K562 (cell line): Measurements from ENCODE around the gene FEV. TPM values are rescaled to one million over a fixed set of nuclear protein-coding genes. Genes with fewer than 3 reads are reported as not detected.

Experiments used
- ATAC-seq: fragments of 200-7000 bp; cut with Tn5 transposase; 3 replicates; pipeline ENCODE4 v1.9.1; 2020; ENCODE audit warnings: moderate library complexity
- BruUV-seq: library from RNA; stranded (reverse); fragments of 400-500 nt; replicated peaks from 2 replicates; lab custom pipeline; 2021; lab: Mats Ljungman, UMichigan
- CTCF ChIA-PET: fragments of 300-600 bp; formaldehyde crosslinking; extraction: SDS; loops from one replicate; lab custom pipeline; 2021; ENCODE audit warnings: low intra/inter-chr PET ratio; lab: Yijun Ruan, JAX
- POLR2A ChIA-PET: fragments of 300-600, 350-650 bp; sonication (Branson Sonifier 250); formaldehyde crosslinking; extraction: SDS; loops from one replicate; lab custom pipeline; 2021; ENCODE audit warnings: antibody characterized with exemption, inconsistent platforms; lab: Yijun Ruan, JAX
- DNase-seq, 4 experiments: peaks; one replicate each; pipeline versions ENCODE4 v3.0.0 to v3.0.0-alpha.2; 2011 to 2018; ENCODE audit warnings: low spot score in 3 of 4, mixed read lengths in 3 of 4; ENCODE audit errors: extremely low read depth in 1 of 4
- FAIRE-seq: peaks from 2 replicates; lab custom pipeline; 2011; peaks lifted over from hg19 to GRCh38; lab: Jason Lieb, UNC
- H2AFZ ChIP-seq: 2 replicates; pipeline ENCODE4 v1.6.0; 2011; ENCODE audit warnings: low read depth, low read length, control low read depth, inconsistent platforms
- H3K27ac ChIP-seq: fragments of 200-600 bp; 3 replicates; pipeline ENCODE4 v1.8.0; 2011; ENCODE audit warnings: low read depth, mild to moderate bottlenecking, control low read depth, inconsistent platforms, low read length, moderate library complexity, mixed read lengths; ENCODE audit errors: extremely low read depth
- H3K27me3 ChIP-seq, 2 experiments: fragments of 300-600 bp in 1 of 2; 2 replicates in 1 of 2; 3 replicates in 1 of 2; pipeline versions ENCODE4 v1.6.0 to v1.8.0; 2011; ENCODE audit warnings: inconsistent platforms in 2 of 2, low read length in 2 of 2, mild to moderate bottlenecking in 1 of 2, mixed read lengths in 1 of 2, moderate library complexity in 1 of 2; ENCODE audit not compliant: control insufficient read depth in 2 of 2, insufficient read depth in 2 of 2
- H3K36me3 ChIP-seq: fragments of 300-600 bp; 3 replicates; pipeline ENCODE4 v1.8.0; 2011; ENCODE audit warnings: mild to moderate bottlenecking, low read length, inconsistent platforms; ENCODE audit not compliant: control insufficient read depth, insufficient read depth
- H3K4me1 ChIP-seq, 2 experiments: fragments of 200-600 bp in 1 of 2; replicated peaks in 1 of 2; 2 replicates in 1 of 2; 3 replicates in 1 of 2; pipeline versions ENCODE4 v1.5.1 to v1.8.0; 2011; ENCODE audit warnings: inconsistent platforms in 2 of 2, low read length in 2 of 2, mild to moderate bottlenecking in 1 of 2, mixed read lengths in 1 of 2, moderate library complexity in 1 of 2; ENCODE audit not compliant: control insufficient read depth in 2 of 2, insufficient read depth in 2 of 2
- H3K4me2 ChIP-seq: 2 replicates; pipeline ENCODE4 v1.6.1; 2011; ENCODE audit warnings: low read length, control low read depth, inconsistent platforms, mixed read lengths; ENCODE audit not compliant: insufficient read depth
- H3K4me3 ChIP-seq: fragments of 200-600 bp; sonication (generic), shearing (Covaris generic); 2 replicates; pipeline ENCODE4 v1.5.1; 2016; ENCODE audit warnings: control low read depth, inconsistent platforms
- H3K79me2 ChIP-seq: fragments of 200-600 bp; 3 replicates; pipeline ENCODE4 v1.8.0; 2011; ENCODE audit warnings: low read length, inconsistent platforms; ENCODE audit not compliant: control insufficient read depth, insufficient read depth
- H3K9ac ChIP-seq, 2 experiments: 2 replicates each; pipeline versions ENCODE4 v1.6.0 to v1.6.1; 2011; ENCODE audit warnings: low read depth in 2 of 2, low read length in 2 of 2, control low read depth in 1 of 2, inconsistent platforms in 1 of 2, mild to moderate bottlenecking in 1 of 2, mixed read lengths in 1 of 2; ENCODE audit not compliant: insufficient read depth in 1 of 2
- H3K9me1 ChIP-seq: one replicate; pipeline ENCODE4 v1.6.0; 2011; ENCODE audit warnings: inconsistent platforms, mild to moderate bottlenecking, low read length, moderate library complexity; ENCODE audit not compliant: control insufficient read depth, insufficient read depth
- H3K9me3 ChIP-seq: replicated peaks from 2 replicates; pipeline ENCODE4 v1.5.1; 2011; ENCODE audit warnings: low read depth, low read length, inconsistent platforms; ENCODE audit not compliant: control insufficient read depth, insufficient read depth
- H4K20me1 ChIP-seq: replicated peaks from 2 replicates; pipeline ENCODE4 v1.6.1; 2011; ENCODE audit warnings: low read length, inconsistent platforms, mixed read lengths; ENCODE audit not compliant: control insufficient read depth, insufficient read depth
- CTBP1 ChIP-seq: fragments of 450-650 bp; IDR thresholded peaks from 2 replicates; pipeline ENCODE4 v1.6.1; 2016; ENCODE audit warnings: borderline replicate concordance
- EHMT2 ChIP-seq: fragments of 450-650 bp; IDR thresholded peaks from 2 replicates; pipeline ENCODE4 v1.6.1; 2018; ENCODE audit warnings: antibody characterized with exemption
- ELF1 ChIP-seq: fragments of 200-800 bp; sonication (Bioruptor generic); IDR thresholded peaks from 2 replicates; pipeline ENCODE4 v1.6.1; 2016; ENCODE audit warnings: missing genetic modification characterization, missing compliant biosample characterization
- GATAD2A ChIP-seq: fragments of 450-650 bp; IDR thresholded peaks from 2 replicates; pipeline ENCODE4 v1.6.1; 2017
- GTF2F1 ChIP-seq: IDR thresholded peaks from 2 replicates; pipeline ENCODE4 v1.6.1; 2011; ENCODE audit warnings: low read depth, low read length, improper control_type of control experiment
- ILK ChIP-seq: fragments of 450-650 bp; IDR thresholded peaks from 2 replicates; pipeline ENCODE4 v1.6.1; 2016; ENCODE audit warnings: missing genetic modification characterization, low read depth, mild to moderate bottlenecking, missing compliant biosample characterization, moderate library complexity, borderline replicate concordance
- PCBP2 ChIP-seq: fragments of 200-400 bp; formaldehyde crosslinking; IDR thresholded peaks from 2 replicates; pipeline ENCODE4 v1.6.1; 2018; ENCODE audit warnings: low read length, low read depth, mild to moderate bottlenecking, moderate library complexity; ENCODE audit not compliant: poor library complexity, severe bottlenecking
- SLC30A9 ChIP-seq: fragments of 250-450 bp; sonication (Bioruptor Pico); IDR thresholded peaks from 2 replicates; pipeline ENCODE4 v1.8.0; 2022; ENCODE audit warnings: mild to moderate bottlenecking, moderate library complexity
- SREBF2 ChIP-seq: sonication (generic); formaldehyde crosslinking; IDR thresholded peaks from 2 replicates; pipeline ENCODE4 v1.4.0; 2020; ENCODE audit warnings: mild to moderate bottlenecking, missing genetic modification reagents
- ZNF354B ChIP-seq: fragments of 250-450 bp; sonication (Bioruptor Pico); IDR thresholded peaks from 2 replicates; pipeline ENCODE4 v1.4.0; 2020
- ZNF584 ChIP-seq: fragments of 200-800 bp; sonication (Bioruptor generic); IDR thresholded peaks from 2 replicates; pipeline ENCODE4 v1.6.1; 2016; ENCODE audit warnings: low read depth, mild to moderate bottlenecking, missing genetic modification characterization, missing compliant biosample characterization
- ZNF644 ChIP-seq: fragments of 200-800 bp; sonication (Bioruptor generic); IDR thresholded peaks from 2 replicates; pipeline ENCODE4 v1.6.1; 2016; ENCODE audit warnings: low read depth, missing genetic modification characterization, missing compliant biosample characterization
- WGBS: fragments of 100-300 bp; shearing (Covaris generic); methylation state at CpG from one replicate; pipeline ENCODE4 v1.1.6; 2016; ENCODE audit warnings: low coverage, mixed read lengths; ENCODE audit not compliant: insufficient coverage; ENCODE audit errors: missing lambda C conversion rate; 5-methylcytosine and 5-hydroxymethylcytosine counted together
- in situ Hi-C: fragments of 300-500 bp; cut with MboI; formaldehyde crosslinking; loops from 4 replicates; pipeline ENCODE4 v1.15.0; 2018; ENCODE audit warnings: inconsistent platforms, mixed read lengths
- intact Hi-C: fragments of 100-400 bp; cut with micrococcal nuclease; formaldehyde crosslinking; loops from 2 replicates; pipeline ENCODE4 v1.14.2; 2022
- polyA plus RNA-seq, 8 experiments: library from polyadenylated mRNA; depleted of rRNA in 4 of 8; stranded (reverse) in 5 of 8; unstranded in 3 of 8; fragments of >200 nt; fragmentation: Nextera tagmentation in 2 of 8; fragmentation: Illumina TruSeq in 1 of 8; extraction: Ambion mirVana in 2 of 8; extraction: Trizol in 1 of 8; gene quantifications; 2 replicates each; pipeline versions ENCODE4 v1.2.1 to v1.2.3, GENCODE V29; 2011 to 2014; ENCODE audit warnings: inconsistent platforms in 1 of 8, missing spikeins in 1 of 8
- total RNA-seq, 7 experiments: library from RNA; depleted of rRNA in 6 of 7; stranded (reverse); fragments of >200 nt in 6 of 7; fragmentation: Illumina TruSeq in 2 of 7; extraction: Trizol in 2 of 7; gene quantifications; 2 replicates each; pipeline versions ENCODE4 v1.2.1 to v1.2.3, GENCODE V29; 2011 to 2021; ENCODE audit warnings: low replicate concordance in 1 of 7
- TF ChIP-seq, protein P1 (sequence below), 2 experiments: fragments of 200-800 bp in 1 of 2; sonication (Bioruptor generic) in 1 of 2; sonication (generic) in 1 of 2; formaldehyde crosslinking in 1 of 2; IDR thresholded peaks in 1 of 2; conservative IDR thresholded peaks in 1 of 2; 2 replicates each; pipeline versions ENCODE4 v1.5.0 to v1.6.1; 2016 to 2020; ENCODE audit warnings: missing compliant biosample characterization in 1 of 2, missing genetic modification characterization in 1 of 2, missing genetic modification reagents in 1 of 2
- TF ChIP-seq, protein P2 (sequence below): fragments of 250-450 bp; sonication (Bioruptor Pico); IDR thresholded peaks from 2 replicates; pipeline ENCODE4 v1.9.0; 2021; ENCODE audit warnings: mild to moderate bottlenecking
- TF ChIP-seq, protein P3 (sequence below), 2 experiments: IDR thresholded peaks; 2 replicates each; pipeline ENCODE4 v1.6.1; 2012; ENCODE audit warnings: improper control_type of control experiment in 2 of 2, low read depth in 2 of 2, low read length in 2 of 2, borderline replicate concordance in 1 of 2
- TF ChIP-seq, protein P4 (sequence below): sonication (generic); formaldehyde crosslinking; IDR thresholded peaks from 2 replicates; pipeline ENCODE4 v1.9.0; 2022; ENCODE audit warnings: mild to moderate bottlenecking, missing genetic modification reagents

The FEV gene
- total and polyA plus RNA-seq, 9 of the 15 experiments (the other 6 are each of a cell fraction or from before 2014, with no cell fraction given) = 0.08 to 1.6 (median 0.62) TPM; not detected in 1

DNA sequence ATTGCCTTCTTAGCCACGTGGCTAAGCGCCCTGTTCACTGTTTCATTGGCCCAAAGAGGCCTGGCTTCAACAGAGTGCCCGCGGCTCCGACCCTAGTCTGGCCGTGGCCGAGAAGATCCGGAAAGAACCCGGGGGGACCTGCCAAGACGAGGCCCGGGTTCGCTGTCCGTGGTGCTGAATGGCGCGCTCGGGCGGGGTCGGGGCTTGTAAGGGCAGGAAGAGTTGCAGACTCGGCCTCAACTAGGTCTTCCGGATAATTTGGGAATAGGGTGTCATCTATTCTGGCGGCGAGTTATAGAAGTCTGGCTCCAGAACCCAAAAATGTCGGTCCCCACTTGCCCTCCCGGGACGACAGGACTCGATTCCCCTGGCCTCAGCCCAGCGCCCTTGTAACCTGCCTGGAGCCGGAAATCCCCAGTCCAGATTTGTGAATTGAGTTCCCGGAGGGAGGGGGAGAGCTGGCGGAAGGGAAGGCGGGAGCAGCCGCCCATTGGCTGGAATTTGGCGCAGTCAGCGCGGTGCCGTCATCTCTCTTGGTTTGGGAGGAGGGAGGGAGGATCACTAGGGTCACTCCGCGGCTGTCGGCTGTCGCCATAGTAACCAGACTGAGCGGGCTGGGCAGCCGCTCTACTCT is 22.0 kb downstream of the FEV start:
- Histone ChIP-seq H3K79me2 (no peaks in the 10 kb centered on the region), H3K27me3 (peaks cover 7 to 27% of the 10 kb centered on the region in 2 experiments; a peak in 4 of 5 replicates), H3K4me2 (peak overlapping the region; percentile 44; the same call in 1 of the 2 replicates), H3K9me1 (no peaks in the 10 kb centered on the region), H3K9ac (no peak overlapping the region), H2AFZ (no peak overlapping the region), H3K27ac (no peak overlapping the region), H3K9me3 (no peaks in the 10 kb centered on the region), H3K4me1 (peaks cover 11 to 31% of the 10 kb centered on the region in 2 experiments; a peak in 4 of 5 replicates), H4K20me1 (no peaks in the 10 kb centered on the region), H3K4me3 (no peak overlapping the region), H3K36me3 (no peaks in the 10 kb centered on the region)
- WGBS = 1% methylated on average over 22 of the region's 42 CpGs
- BruUV-seq = no TSS peak
- FAIRE-seq (no peak), ATAC-seq (peak; percentile 80), DNase-seq (peak; percentile 70 to 79 (median 71))
- POLR2A ChIA-PET = interaction anchor here (0.7 kb wide), 1 partner anchor 83 kb away, joined by 3 read pairs; no protein-coding TSS in a partner anchor
- CTCF ChIA-PET = no interaction called here
- in situ Hi-C loops (no loop called here), intact Hi-C loops (loop anchor here (5.0 kb wide), 1 partner anchor 56 kb away; no protein-coding TSS in a partner anchor)
- TF ChIP-seq, protein P1, sequence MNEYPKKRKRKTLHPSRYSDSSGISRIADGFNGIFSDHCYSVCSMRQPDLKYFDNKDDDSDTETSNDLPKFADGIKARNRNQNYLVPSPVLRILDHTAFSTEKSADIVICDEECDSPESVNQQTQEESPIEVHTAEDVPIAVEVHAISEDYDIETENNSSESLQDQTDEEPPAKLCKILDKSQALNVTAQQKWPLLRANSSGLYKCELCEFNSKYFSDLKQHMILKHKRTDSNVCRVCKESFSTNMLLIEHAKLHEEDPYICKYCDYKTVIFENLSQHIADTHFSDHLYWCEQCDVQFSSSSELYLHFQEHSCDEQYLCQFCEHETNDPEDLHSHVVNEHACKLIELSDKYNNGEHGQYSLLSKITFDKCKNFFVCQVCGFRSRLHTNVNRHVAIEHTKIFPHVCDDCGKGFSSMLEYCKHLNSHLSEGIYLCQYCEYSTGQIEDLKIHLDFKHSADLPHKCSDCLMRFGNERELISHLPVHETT (CRISPR knock-in tag; conservative IDR thresholded peaks at IDR 0.05 in 1 of 2, IDR thresholded peaks at IDR 0.05 in 1 of 2) = 0 out of 4 replicates have a peak, but pooled peaks of 1 of the 2 experiments have one; percentile 63
- TF ChIP-seq GATAD2A (no peak), CTBP1 (no peak), SLC30A9 (no peak), ZNF354B (CRISPR knock-in tag) (no peak), ELF1 (peak; percentile 79), ILK (tag) (no peak), EHMT2 (peak; percentile 98), GTF2F1 (no peak), PCBP2 (no peak), SREBF2 (CRISPR knock-in tag) (no peak), ZNF584 (CRISPR knock-in tag) (0 out of 2 replicates have a peak, but pooled peaks have one; percentile 22), ZNF644 (tag) (0 out of 2 replicates have a peak, but pooled peaks have one; percentile 57)
- TF ChIP-seq, protein P2, sequence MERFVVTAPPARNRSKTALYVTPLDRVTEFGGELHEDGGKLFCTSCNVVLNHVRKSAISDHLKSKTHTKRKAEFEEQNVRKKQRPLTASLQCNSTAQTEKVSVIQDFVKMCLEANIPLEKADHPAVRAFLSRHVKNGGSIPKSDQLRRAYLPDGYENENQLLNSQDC (CRISPR knock-in tag) = no peak
- TF ChIP-seq, protein P3, sequence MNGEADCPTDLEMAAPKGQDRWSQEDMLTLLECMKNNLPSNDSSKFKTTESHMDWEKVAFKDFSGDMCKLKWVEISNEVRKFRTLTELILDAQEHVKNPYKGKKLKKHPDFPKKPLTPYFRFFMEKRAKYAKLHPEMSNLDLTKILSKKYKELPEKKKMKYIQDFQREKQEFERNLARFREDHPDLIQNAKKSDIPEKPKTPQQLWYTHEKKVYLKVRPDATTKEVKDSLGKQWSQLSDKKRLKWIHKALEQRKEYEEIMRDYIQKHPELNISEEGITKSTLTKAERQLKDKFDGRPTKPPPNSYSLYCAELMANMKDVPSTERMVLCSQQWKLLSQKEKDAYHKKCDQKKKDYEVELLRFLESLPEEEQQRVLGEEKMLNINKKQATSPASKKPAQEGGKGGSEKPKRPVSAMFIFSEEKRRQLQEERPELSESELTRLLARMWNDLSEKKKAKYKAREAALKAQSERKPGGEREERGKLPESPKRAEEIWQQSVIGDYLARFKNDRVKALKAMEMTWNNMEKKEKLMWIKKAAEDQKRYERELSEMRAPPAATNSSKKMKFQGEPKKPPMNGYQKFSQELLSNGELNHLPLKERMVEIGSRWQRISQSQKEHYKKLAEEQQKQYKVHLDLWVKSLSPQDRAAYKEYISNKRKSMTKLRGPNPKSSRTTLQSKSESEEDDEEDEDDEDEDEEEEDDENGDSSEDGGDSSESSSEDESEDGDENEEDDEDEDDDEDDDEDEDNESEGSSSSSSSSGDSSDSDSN (IDR thresholded peaks at IDR 0.05; ENCODE audit: borderline replicate concordance in 1 of 2, low read depth in 2 of 2, low read length in 2 of 2) = no peak
- TF ChIP-seq, protein P4, sequence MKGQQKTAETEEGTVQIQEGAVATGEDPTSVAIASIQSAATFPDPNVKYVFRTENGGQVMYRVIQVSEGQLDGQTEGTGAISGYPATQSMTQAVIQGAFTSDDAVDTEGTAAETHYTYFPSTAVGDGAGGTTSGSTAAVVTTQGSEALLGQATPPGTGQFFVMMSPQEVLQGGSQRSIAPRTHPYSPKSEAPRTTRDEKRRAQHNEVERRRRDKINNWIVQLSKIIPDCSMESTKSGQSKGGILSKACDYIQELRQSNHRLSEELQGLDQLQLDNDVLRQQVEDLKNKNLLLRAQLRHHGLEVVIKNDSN (CRISPR knock-in tag) = no peak
